Measurements from ENCODE around the gene TMPO.
"Not testable (repeated sequence)": the region's sequence is repeated elsewhere in the genome, so short reads cannot be mapped to it uniquely, and the experiment has no call there.

Gene TMPO

DNA sequence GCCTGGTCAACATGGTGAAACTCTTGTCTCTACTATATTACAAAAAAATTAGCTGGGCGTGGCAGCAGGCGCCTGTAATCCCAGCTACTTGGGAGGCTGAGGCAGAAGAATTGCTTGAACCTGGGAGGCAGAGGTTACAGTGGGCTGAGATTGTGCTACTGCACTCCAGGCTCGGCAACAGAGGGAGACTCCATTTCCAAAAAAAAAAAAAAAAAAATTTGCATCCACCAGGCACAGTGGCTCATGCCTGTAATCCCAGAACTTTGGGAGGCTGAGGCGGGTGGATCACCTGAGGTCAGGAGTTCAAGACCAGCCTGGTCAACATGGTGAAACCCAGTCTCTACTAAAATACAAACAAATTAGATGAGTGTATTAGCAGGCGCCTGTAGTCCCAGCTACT, 3.6 kb upstream of the TMPO start:
- DNase-seq, result not testable (repeated sequence)

DNA sequence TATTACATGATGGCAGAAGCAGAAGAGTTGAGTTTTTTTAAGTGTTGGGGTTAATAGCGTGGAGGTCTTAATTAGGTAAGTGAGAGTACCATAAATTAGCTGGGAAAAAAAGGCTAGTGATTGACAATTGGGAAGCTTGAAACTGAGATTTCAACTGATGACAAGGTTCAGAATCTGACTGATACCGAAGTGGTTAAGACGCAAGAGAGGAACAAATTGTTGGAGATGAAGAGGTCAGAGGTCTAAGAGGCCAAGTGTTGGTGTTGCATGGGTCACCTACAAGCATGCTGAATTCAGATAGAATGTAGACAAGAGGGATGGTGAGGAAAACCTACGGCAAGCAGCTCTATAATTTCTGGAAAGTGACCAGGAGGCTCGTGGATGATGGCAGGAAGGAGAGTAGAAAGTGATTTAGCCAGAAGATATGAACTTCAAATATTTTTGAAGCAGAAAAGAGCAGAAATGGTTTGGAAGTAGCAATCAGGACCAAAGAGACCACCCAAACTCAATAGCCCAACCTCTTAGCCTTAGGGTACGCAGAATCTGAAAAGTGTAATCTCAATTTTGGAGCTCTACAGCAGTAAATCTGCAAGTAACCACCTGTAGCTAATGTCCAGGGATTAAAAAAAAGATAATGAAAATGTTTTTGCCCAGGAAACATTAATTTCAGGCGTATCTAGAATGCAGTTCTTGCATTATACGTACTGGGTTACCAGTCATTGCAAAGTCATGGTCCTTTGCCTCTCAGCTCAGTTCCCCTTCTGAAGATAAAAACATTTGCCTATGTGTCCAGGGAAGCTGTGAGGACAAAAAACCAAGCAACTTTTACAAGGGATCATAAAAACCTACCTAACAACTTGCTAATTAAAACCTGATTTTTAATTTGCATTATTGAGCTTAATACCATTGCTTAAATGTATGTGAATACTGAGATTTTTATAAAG, 1.7 kb upstream of the TMPO start:
- no peak for DNase-seq

DNA sequence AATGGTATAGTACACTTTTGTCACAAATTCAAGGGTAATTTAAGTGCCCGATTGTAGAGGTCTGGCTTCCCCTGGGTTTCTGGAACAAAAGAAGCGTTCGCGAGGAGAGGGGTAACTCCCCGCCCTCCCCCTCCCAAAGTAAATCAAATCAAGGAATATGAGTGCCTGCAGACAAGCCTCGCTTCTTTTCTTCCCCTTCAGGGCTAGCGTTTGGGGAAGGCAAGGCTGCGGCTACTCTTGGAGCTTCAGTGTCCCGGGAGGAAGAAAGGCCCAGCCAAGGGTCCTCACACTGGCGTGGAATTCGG, 456 bp upstream of the TMPO start:
- no peak for DNase-seq

DNA sequence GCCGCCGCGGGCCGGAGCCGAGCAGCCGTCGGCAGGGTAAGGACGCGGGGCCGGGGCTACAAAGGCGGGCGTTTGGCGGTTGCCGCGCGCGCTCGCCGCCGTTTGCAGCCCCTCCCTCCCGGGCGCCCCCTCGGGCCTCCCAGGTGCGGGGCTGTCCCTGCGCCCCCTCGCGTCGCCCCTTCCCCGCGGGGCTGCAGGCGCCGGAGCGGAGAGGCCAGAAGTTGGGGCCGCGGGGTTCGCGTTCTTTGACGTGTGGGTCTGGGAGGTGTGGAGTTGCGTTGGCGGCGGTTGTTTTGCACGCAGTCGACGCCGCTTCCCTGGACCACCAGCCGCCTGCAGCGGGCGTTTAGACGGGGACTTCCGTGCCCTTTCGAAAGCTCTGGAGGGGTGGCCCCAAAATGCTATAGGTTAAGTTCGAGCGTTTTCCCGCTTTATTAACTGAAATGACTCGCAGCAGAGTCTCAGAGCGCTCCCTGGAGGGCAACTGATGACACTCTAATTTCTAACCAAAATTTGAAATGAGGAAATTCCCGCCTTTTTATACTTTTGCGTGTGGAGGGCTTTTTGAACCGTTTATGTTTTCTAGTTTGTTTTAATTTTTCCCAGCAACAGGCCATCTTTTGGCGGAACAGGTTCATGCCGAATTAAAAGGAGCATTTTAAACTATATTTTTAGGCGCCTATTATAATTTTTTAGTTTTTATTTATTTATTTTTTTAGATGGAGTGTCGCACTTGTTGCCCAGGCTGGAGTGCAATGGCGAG, 902 bp downstream of the TMPO start:
- DNase-seq, result peak; percentile 92

DNA sequence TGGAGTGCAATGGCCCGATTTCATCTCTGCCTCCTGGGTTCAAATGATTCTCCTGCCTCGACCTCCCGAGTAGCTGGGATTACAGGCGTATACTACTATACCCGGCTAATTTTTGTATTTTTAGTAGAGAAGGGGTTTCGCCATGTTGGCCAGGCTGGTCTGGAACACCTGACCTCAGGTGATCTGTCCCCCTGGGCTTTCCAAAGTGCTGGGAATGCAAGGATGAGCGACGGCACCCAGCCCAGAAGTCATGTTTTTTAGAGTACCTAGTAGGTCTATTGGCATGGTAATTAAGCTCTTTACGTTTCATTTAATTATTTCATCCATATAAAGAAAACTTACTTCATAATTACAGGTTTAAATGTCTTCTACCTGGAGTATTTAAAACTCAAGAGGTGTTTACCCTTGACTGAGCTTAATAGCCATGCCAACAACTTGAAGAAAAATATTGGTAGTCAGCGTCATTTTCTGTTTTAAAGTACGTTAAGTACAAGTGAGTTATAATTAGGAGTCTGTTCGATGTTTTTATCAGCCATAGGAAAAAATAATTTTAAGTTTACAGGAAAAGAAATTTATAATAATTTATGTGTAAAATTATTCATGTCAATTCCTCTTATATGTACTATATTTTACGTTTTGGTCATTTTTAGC, 4.0 kb downstream of the TMPO start:
- DNase-seq, result no peak

DNA sequence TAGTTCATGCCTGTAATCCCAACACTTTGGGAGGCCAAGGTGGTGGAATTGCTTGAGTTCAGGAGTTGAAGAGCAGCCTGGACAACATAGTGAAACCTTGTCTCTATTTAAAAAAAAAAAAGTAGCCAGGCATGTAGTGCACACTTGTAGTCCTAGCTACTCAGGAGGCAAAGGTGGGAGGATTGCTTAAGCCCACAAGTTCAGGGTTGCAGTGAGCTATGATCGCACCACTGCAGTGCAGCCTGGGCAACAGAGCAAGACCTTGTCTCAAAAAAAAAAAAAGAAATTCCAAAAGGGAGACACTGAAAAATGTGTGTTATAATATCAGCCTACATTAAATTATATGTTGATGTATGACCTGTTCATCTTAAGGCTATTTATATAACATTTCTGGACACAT, 14.7 kb downstream of the TMPO start:
- no peak for DNase-seq

DNA sequence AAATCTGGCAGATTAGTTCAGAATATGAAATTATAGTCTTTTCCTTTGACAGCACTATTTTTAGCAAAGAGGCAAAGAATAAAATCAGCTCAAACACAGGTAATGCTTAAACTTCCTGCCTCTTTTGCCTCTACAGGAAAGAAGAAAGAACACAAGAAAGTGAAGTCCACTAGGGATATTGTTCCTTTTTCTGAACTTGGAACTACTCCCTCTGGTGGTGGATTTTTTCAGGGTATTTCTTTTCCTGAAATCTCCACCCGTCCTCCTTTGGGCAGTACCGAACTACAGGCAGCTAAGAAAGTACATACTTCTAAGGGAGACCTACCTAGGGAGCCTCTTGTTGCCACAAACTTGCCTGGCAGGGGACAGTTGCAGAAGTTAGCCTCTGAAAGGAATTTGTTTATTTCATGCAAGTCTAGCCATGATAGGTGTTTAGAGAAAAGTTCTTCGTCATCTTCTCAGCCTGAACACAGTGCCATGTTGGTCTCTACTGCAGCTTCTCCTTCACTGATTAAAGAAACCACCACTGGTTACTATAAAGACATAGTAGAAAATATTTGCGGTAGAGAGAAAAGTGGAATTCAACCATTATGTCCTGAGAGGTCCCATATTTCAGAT, 17.4 kb downstream of the TMPO start:
- DNase-seq, result no peak

DNA sequence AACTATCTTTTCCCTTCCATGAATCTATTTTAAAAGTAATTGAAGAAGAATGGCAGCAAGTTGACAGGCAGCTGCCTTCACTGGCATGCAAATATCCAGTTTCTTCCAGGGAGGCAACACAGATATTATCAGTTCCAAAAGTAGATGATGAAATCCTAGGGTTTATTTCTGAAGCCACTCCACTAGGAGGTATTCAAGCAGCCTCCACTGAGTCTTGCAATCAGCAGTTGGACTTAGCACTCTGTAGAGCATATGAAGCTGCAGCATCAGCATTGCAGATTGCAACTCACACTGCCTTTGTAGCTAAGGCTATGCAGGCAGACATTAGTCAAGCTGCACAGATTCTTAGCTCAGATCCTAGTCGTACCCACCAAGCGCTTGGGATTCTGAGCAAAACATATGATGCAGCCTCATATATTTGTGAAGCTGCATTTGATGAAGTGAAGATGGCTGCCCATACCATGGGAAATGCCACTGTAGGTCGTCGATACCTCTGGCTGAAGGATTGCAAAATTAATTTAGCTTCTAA, 18.4 kb downstream of the TMPO start:
- DNase-seq, result no peak

DNA sequence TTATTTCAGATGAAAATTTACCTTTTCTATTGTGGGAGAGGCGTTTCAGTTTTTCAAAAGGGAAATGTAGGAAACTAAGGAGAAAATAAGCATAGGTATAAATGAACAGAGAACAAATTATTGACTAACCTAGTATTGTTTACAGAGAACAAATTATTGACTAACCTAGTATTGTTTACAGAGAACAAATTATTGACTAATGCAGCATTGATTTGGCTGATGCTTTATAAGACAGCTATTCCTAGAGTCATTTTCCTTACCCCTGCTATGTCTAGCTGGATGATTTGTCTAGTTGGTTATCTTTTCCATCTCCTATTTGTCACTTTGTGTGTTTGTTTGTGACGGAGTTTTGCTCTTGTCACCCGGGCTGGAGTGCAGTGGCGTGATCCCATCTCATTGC, 22.6 kb downstream of the TMPO start:
- DNase-seq, result no peak

DNA sequence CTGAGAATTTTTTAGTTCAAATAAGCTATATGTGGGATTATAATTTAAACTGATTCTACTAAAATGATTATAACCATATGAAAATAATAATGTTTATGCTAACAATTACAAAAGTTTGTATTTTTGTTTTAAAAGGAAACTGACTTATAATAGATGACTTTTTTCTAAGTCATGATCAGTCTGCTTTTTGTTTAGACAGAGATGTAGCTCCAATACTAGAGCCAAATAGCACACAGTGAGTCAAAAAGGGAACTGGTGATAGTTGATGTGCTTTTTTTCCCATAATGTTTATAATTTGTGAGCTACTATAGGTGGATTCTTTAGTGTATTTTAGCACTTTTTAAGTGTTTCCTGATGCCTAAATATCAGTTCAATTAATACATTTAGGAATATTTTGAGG, 28.3 kb downstream of the TMPO start:
- DNase-seq, result no peak

DNA sequence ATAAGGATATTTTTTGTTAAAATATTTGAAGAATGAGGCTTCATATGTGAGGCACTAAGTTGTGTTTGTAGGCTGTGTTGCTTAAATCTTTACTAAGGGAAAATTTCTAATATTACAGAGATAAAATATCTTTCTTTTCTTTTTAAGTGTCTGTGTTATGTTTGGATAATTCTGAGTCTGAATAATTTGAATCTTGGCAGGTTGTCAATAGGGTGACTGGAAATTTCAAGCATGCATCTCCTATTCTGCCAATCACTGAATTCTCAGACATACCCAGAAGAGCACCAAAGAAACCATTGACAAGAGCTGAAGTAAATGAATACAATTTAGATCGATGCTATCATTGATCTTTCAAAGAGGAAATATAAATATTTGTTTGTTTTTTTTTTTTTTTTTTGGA, 29.4 kb downstream of the TMPO start:
- DNase-seq, result no peak

DNA sequence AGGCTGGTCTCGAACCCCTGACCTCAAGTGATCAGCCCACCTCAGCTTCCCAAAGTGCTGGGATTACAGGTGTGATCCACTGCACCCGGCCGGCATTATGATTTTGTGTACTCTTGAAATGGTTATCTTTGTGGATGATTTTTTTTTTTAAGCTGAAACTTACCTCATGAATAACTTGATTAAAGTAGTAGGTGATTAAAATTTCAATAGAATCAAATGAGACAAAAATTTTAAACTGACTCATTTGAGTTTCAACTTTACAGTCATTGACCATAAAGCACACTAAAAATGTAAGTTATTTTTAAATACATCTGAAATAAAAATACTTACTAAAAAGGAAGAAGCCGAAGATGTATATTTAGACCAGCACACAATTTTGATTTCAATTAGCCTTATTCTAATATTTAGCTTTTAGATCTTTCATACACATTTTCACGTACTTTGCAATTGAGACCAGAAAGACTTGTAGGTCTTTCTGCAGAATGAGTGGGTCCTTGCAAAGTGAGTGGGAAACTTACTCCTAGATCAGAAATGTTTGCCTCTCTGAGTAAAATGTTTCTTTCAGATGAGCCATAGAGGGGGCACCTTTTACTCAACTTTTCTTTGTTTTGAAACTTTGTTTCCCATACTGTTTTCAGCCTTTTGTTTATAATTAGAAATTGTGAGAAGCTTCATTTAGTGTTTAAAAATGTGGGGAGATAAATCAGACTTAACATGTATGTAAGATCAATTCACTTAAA, 34.2 kb downstream of the TMPO start:
- DNase-seq, result no peak

DNA sequence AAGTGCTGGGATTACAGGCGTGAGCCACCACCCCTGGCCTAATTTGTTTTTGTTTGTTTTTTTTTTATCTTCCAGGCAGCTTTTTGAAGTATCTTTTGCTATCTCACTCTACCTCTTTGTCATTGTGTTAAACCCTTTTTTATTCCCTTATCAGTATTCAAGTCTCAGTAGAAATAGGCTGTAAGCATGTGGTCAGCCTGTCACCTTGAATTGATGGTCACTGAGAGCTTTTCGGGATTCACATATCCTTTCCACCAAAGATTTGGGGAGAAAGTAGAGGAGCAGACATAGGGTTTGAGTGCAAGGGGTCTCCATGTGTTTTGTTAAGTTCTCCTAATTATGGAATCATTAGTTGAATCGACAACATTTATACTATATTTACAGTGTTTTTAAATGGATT, 36.4 kb downstream of the TMPO start:
- DNase-seq, result no peak

DNA sequence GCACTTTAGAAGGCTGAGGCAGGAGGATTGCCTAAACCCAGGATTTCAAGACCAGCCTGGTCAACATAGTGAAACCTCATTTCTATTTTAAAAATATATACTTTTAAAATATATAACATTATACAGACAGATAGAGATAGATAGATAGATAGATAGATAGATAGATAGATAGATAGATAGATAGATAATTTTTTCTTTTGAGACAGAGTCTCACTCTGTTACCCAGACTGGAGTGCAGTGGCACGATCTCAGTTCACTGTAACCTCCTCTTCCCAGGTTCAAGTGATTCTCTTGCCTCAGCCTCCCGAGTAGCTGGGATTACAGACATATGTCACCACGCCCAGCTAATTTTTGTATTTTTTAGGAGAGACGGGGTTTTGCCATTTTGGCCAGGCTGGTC, 42.7 kb downstream of the TMPO start:
- DNase-seq, result not testable (repeated sequence)

DNA sequence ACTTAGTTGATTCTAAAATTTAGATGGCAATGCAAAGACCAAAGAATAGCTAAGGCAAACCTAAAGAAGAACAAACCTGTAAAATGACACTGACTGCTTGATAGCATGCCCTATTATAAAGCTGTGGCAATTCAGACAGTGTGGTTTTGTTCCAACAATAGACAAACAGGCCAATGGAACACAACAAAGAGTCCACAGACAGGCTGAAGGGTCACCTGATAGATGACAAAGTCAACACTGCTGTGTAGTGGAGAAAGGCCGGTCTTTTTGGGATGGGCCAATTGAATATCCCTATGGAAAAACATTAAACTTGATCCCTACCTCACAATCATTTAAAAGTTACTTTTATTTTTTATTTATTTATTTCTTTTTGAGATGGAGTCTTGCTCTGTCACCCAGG, 44.3 kb downstream of the TMPO start:
- DNase-seq, result no peak

DNA sequence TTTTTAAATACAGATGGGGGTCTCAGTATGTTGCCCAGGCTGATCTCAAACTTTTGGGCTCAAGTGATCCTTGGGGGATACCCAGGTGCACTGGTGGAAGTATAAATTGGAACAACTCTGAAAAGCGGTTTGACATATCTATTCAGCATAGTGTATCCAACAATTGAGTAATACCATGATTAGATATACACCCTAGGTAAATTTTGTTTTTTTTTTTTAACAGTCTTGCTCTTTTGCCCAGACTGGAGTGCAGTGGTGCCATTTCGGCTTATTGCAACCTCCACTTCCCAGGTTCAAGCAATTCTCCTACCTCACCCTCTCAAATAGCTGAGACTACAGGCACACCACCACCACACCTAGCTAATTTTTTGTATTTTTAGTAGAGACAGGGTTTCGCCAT, 46.5 kb downstream of the TMPO start:
- DNase-seq, result no peak

DNA sequence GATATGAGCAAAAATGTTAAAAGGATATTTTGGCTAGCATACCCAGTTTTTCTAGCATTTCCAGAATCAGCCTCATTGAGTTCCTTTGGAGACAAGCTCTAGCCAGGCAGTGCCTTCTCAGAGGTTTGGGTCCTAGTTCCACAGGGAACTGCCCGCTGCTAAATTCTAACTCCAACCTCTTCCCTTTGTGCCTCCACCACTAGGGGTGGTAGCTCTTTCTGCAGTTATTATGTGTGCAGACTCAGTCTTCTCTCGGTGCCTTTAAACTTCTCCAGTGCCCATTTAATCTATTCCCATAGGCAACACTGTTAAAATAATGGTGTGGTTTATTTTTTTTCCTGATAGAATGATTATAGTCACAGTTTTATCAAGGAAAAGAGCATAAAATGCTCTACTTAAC, 56.6 kb downstream of the TMPO start:
- DNase-seq, result no peak

DNA sequence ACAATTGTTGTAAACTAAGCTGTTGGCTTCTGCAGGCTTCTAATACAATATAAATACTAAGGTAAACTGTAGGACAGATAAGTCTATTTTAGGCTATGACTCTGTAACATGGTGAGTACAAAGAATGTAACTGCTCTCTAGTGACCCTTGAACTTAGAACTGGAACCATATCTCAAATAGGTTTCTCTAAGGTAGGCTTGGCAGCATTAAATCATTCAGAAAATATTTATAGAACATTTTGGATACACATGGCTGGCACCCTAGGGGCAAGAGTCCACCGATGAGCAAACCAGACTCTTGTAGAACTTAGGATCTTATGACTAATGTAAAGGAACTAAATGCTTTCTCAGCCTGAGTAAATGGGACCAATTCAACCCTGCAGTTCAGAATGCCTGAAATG, 58.7 kb downstream of the TMPO start:
- no peak for DNase-seq

DNA sequence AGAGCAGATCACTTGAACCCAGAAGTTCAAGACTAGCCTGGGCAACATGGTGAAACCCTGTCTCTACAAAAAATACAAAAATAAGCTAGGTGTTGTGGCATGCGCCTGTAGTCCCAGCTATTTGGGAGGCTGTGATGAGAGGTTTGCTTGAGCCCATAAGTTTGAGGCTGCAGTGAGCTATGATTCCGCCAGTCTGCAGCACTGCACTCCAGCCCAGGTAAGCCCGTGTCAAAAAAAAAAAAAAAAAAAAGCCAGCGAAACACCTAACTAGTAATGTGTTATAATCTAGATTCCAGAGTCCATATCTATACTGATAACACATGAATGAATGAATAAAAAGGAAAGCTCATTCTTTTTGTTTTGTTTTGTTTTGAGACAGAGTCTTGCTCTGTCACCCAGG, 59.6 kb downstream of the TMPO start:
- DNase-seq, result no peak

DNA sequence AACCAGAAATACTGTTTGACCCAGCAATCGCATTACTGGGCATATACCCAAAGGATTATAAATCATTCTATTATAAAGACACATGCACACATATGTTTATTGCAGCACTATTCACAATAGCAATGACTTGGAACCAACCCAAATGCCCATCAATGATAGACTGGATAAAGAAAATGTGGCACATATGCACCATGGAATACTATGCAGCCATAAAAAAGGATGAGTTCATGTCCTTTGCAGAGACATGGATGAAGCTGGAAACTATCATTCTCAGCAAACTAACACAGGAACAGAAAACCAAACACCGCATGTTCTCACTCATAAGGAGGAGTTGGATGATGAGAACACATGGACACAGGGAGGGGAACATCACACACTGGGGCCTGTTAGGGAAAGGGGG, 61.4 kb downstream of the TMPO start:
- DNase-seq, result not testable (repeated sequence)

DNA sequence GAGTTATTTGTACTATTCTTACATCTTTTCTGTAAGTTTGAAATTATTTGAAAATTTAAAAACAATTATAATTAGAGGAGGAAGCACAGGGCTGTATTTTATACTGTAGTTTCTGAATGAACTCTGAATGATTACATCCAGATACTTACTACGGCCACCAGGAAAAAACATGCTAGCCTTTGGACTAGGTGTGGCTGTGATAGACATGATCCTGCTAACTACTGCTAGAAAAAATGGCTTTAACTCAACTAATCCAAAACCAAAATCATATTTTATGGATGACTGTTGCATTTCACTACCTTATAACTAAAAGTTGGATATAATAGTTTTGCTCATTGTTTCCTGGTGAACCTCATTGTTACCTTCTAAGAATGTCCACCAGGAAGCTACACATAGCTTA, 63.0 kb downstream of the TMPO start:
- DNase-seq, result no peak

DNA sequence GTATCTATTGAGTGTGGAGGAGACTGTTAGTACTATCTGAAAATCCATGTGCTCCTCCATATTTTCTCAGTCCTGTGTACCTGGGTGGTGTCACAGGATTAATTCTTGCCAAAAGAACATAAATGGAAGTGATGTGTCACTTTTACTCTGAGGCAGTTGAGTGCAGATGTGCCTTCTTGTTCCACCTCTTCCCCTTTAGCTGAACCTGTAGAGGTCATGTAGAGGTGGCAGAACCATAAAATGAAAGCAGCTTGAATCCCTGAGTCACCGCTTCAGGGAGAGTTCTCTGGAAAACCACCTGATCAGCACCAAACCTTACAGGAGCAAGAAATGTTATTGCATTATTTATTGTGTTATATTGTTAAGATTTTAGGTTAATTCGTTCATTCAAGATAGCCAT, 63.4 kb downstream of the TMPO start:
- no peak for DNase-seq

DNA sequence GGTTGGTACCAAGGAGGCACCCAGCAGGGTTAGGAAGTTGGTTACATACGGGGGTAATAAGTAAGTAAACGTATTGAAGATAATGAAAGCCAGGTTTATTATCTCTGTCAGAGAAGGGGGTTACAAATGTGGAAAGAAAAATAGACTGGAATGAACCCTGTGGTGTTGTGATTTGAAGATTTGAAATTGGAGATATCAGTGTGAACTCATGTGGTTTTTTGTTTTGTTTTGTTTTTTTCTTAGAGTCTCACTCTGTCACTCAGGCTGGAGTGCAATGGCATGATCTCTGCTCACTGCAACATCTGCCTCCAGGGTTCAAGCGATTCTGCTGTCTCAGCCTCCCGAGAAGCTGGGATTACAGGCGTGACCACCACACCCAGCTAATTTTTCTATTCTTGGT, 64.0 kb downstream of the TMPO start:
- no peak for DNase-seq

All from stimulated activated CD4-positive, alpha-beta T cell treated with anti-CD3 and anti-CD28 coated beads, Interleukin-1b, Interleukin-23, amount 100 ng/mL, for 48 hours (primary cell).